IMR-90 (cell line): ENCODE measurements around the gene CTBP2. TPM values are rescaled to one million over a fixed set of nuclear protein-coding genes. Genes with fewer than 3 reads are reported as not detected.

Source experiments
- ATAC-seq: fragments of 200-7000 bp; cut with Tn5 transposase; 2 replicates; pipeline ENCODE4 v1.9.1; 2020; ENCODE audit warnings: low read depth, mild to moderate bottlenecking, moderate library complexity
- BruUV-seq: library from RNA; stranded (reverse); fragments of 400-500 nt; replicated peaks from 2 replicates; lab custom pipeline; 2021; lab: Mats Ljungman, UMichigan
- CTCF ChIA-PET: fragments of 300-600 bp; formaldehyde crosslinking; extraction: SDS; loops from one replicate; lab custom pipeline; 2021; ENCODE audit warnings: antibody characterized with exemption; lab: Yijun Ruan, JAX
- POLR2A ChIA-PET: fragments of 300-600 bp; sonication (Branson Sonifier 250); formaldehyde crosslinking; loops from one replicate; lab custom pipeline; 2022; ENCODE audit warnings: antibody characterized with exemption; ENCODE audit not compliant: unreplicated experiment; lab: Charles Lee
- DNase-seq: peaks from one replicate; pipeline ENCODE4 v3.0.0; 2013
- H2AFZ ChIP-seq: replicated peaks from 2 replicates; pipeline ENCODE3; 2013; ENCODE audit warnings: low read length, mild to moderate bottlenecking; ENCODE audit not compliant: poor library complexity
- H2AK5ac ChIP-seq: 2 replicates; pipeline ENCODE4 v1.6.1; 2013; ENCODE audit warnings: low read depth, low read length, inconsistent platforms
- H2AK9ac ChIP-seq: replicated peaks from 2 replicates; pipeline ENCODE3; 2013; ENCODE audit warnings: mild to moderate bottlenecking, low read depth, low read length, moderate library complexity; ENCODE audit not compliant: poor library complexity
- H2BK120ac ChIP-seq: 2 replicates; pipeline ENCODE4 v1.6.1; 2013; ENCODE audit warnings: low read depth, low read length, inconsistent platforms
- H2BK15ac ChIP-seq: 3 replicates; pipeline ENCODE4 v1.6.1; 2013; ENCODE audit warnings: low read depth, low read length, inconsistent platforms
- H2BK20ac ChIP-seq: 2 replicates; pipeline ENCODE4 v1.6.1; 2013; ENCODE audit warnings: low read depth, mild to moderate bottlenecking, inconsistent platforms, low read length, moderate library complexity
- H2BK5ac ChIP-seq: 2 replicates; pipeline ENCODE4 v1.6.1; 2013; ENCODE audit warnings: mild to moderate bottlenecking, low read depth, low read length, inconsistent platforms; ENCODE audit not compliant: poor library complexity, severe bottlenecking
- H3K14ac ChIP-seq: replicated peaks from 2 replicates; pipeline ENCODE4 v1.6.1; 2013; ENCODE audit warnings: low read depth, low read length, inconsistent platforms
- H3K18ac ChIP-seq: 2 replicates; pipeline ENCODE4 v1.6.1; 2013; ENCODE audit warnings: low read depth, low read length, control low read depth
- H3K23ac ChIP-seq: 2 replicates; pipeline ENCODE4 v1.6.1; 2013; ENCODE audit warnings: low read depth, low read length, inconsistent platforms
- H3K27ac ChIP-seq: 2 replicates; pipeline ENCODE4 v1.5.1; 2013; ENCODE audit warnings: mild to moderate bottlenecking, control low read depth, low read length; ENCODE audit not compliant: insufficient read depth
- H3K27me3 ChIP-seq: 2 replicates; pipeline ENCODE4 v1.6.1; 2013; ENCODE audit warnings: low read length; ENCODE audit not compliant: control insufficient read depth, insufficient read depth
- H3K36me3 ChIP-seq: 2 replicates; pipeline ENCODE4 v1.6.1; 2013; ENCODE audit warnings: low read length, mixed read lengths; ENCODE audit not compliant: control insufficient read depth, insufficient read depth
- H3K4ac ChIP-seq: 2 replicates; pipeline ENCODE4 v1.6.1; 2013; ENCODE audit warnings: low read depth, low read length, inconsistent platforms
- H3K4me1 ChIP-seq: 2 replicates; pipeline ENCODE4 v1.6.1; 2013; ENCODE audit warnings: low read length, mixed read lengths; ENCODE audit not compliant: control insufficient read depth, insufficient read depth
- H3K4me2 ChIP-seq: 2 replicates; pipeline ENCODE4 v1.6.1; 2013; ENCODE audit warnings: low read depth, mild to moderate bottlenecking, control low read depth, low read length, moderate library complexity
- H3K4me3 ChIP-seq: 2 replicates; pipeline ENCODE4 v1.5.1; 2013; ENCODE audit warnings: low read depth, mild to moderate bottlenecking, control low read depth, low read length, moderate library complexity; ENCODE audit not compliant: insufficient read depth
- H3K56ac ChIP-seq: 2 replicates; pipeline ENCODE4 v1.6.1; 2013; ENCODE audit warnings: low read length, inconsistent platforms; ENCODE audit not compliant: insufficient read depth; ENCODE audit errors: extremely low read depth
- H3K79me1 ChIP-seq, 2 experiments: 2 replicates each; pipeline ENCODE4 v1.6.1; 2013; ENCODE audit warnings: low read length in 2 of 2, inconsistent platforms in 1 of 2, low read depth in 1 of 2
- H3K9ac ChIP-seq: 2 replicates; pipeline ENCODE4 v1.6.1; 2013; ENCODE audit warnings: low read depth, low read length, control low read depth
- H3K9me1 ChIP-seq: 2 replicates; pipeline ENCODE4 v1.6.1; 2013; ENCODE audit warnings: low read length, inconsistent platforms; ENCODE audit not compliant: insufficient read depth
- H3K9me3 ChIP-seq: 2 replicates; pipeline ENCODE4 v1.6.1; 2013; ENCODE audit warnings: low read length; ENCODE audit not compliant: control insufficient read depth, insufficient read depth
- H4K20me1 ChIP-seq: 2 replicates; pipeline ENCODE4 v1.6.1; 2013; ENCODE audit warnings: low read length, inconsistent platforms; ENCODE audit not compliant: insufficient read depth
- H4K5ac ChIP-seq: 2 replicates; pipeline ENCODE4 v1.6.1; 2013; ENCODE audit warnings: mild to moderate bottlenecking, low read depth, low read length, control low read depth
- H4K8ac ChIP-seq, 2 experiments: 2 replicates each; pipeline ENCODE4 v1.6.1; 2013; ENCODE audit warnings: low read depth in 2 of 2, low read length in 2 of 2, control low read depth in 1 of 2, inconsistent platforms in 1 of 2
- H4K91ac ChIP-seq: 2 replicates; pipeline ENCODE4 v1.6.1; 2013; ENCODE audit warnings: low read depth, low read length, inconsistent platforms; ENCODE audit not compliant: insufficient read depth
- CEBPB ChIP-seq: IDR thresholded peaks from 2 replicates; pipeline ENCODE4 v1.6.1; 2012; ENCODE audit warnings: low read depth, low read length, improper control_type of control experiment
- CHD1 ChIP-seq: IDR thresholded peaks from 2 replicates; pipeline ENCODE4 v1.6.1; 2012; ENCODE audit warnings: low read depth, low read length, improper control_type of control experiment
- CTCF ChIP-seq: conservative IDR thresholded peaks from 2 replicates; pipeline ENCODE4 v1.5.1; 2012; ENCODE audit warnings: mild to moderate bottlenecking, low read depth, low read length, improper control_type of control experiment
- ELK1 ChIP-seq: fragments of 150-350 bp; IDR thresholded peaks from 2 replicates; pipeline ENCODE4 v1.6.1; 2016; ENCODE audit warnings: low read depth, mild to moderate bottlenecking, low read length, moderate library complexity, borderline replicate concordance
- FOS ChIP-seq: fragments of 150-350 bp; IDR thresholded peaks from 2 replicates; pipeline ENCODE4 v1.6.1; 2016; ENCODE audit warnings: low read depth, low read length
- MAFK ChIP-seq: IDR thresholded peaks from 2 replicates; pipeline ENCODE4 v1.6.1; 2012; ENCODE audit warnings: low read depth, low read length, improper control_type of control experiment
- MAZ ChIP-seq: IDR thresholded peaks from 2 replicates; pipeline ENCODE4 v1.6.1; 2012; ENCODE audit warnings: low read depth, mild to moderate bottlenecking, low read length, improper control_type of control experiment, moderate library complexity, borderline replicate concordance
- MXI1 ChIP-seq: IDR thresholded peaks from 2 replicates; pipeline ENCODE4 v1.6.1; 2012; ENCODE audit warnings: low read depth, mild to moderate bottlenecking, low read length, moderate library complexity, borderline replicate concordance
- NFE2L2 ChIP-seq: fragments of 150-350 bp; IDR thresholded peaks from 2 replicates; pipeline ENCODE4 v1.6.1; 2016; ENCODE audit warnings: low read depth, mild to moderate bottlenecking, low read length
- POLR2A ChIP-seq: IDR thresholded peaks from 2 replicates; pipeline ENCODE4 v1.6.1; 2012; ENCODE audit warnings: mild to moderate bottlenecking, low read depth, low read length
- RAD21 ChIP-seq: IDR thresholded peaks from 2 replicates; pipeline ENCODE4 v1.6.1; 2012; ENCODE audit warnings: low read length, improper control_type of control experiment
- RCOR1 ChIP-seq: IDR thresholded peaks from 2 replicates; pipeline ENCODE4 v1.6.1; 2012; ENCODE audit warnings: mild to moderate bottlenecking, low read length, improper control_type of control experiment; ENCODE audit not compliant: insufficient replicate concordance
- RFX5 ChIP-seq: IDR thresholded peaks from 2 replicates; pipeline ENCODE4 v1.8.0; 2012; ENCODE audit warnings: low read depth, mild to moderate bottlenecking, low read length, moderate library complexity
- SMC3 ChIP-seq: fragments of 150-350 bp; IDR thresholded peaks from 2 replicates; pipeline ENCODE4 v1.6.1; 2016; ENCODE audit warnings: low read depth, mild to moderate bottlenecking, antibody characterized with exemption, low read length, moderate library complexity
- WGBS, 2 experiments: methylation state at CpG; one replicate each; pipeline versions ENCODE4 v1.1.5 to v1.1.7; 2013; ENCODE audit warnings: missing lambda C conversion rate in 2 of 2; ENCODE audit not compliant: insufficient read length in 1 of 2; ENCODE audit errors: extremely low coverage in 2 of 2; 5-methylcytosine and 5-hydroxymethylcytosine counted together
- dilution Hi-C: fragments of 300-500 bp; cut with HindIII; formaldehyde crosslinking; loops from one replicate; pipeline ENCODE4 v1.14.3; 2018; ENCODE audit warnings: low sequenced_read_pairs; ENCODE audit not compliant: unreplicated experiment
- in situ Hi-C: fragments of 300-500 bp; cut with MboI; formaldehyde crosslinking; loops from 3 replicates; pipeline ENCODE4 v1.14.3; 2019; ENCODE audit warnings: low sequenced_read_pairs, inconsistent platforms, mixed read lengths
- intact Hi-C: fragments of 100-400 bp; cut with micrococcal nuclease; formaldehyde crosslinking; loops from 2 replicates; pipeline ENCODE4 v1.10.0; 2022
- polyA plus RNA-seq, 3 experiments: library from polyadenylated mRNA; depleted of rRNA; stranded (reverse); fragments of >200 nt; gene quantifications; 2 replicates each; pipeline ENCODE4 v1.2.3, GENCODE V29; 2012; ENCODE audit warnings: low replicate concordance in 1 of 3
- total RNA-seq: library from RNA; depleted of rRNA; stranded (reverse); fragments of >200 nt; gene quantifications from 2 replicates; pipeline ENCODE4 v1.2.3, GENCODE V29; 2012
- TF ChIP-seq, protein P1 (sequence below): fragments of 150-350 bp; IDR thresholded peaks from 2 replicates; pipeline ENCODE4 v1.6.1; 2017; ENCODE audit warnings: mild to moderate bottlenecking, antibody characterized with exemption, low read length, low read depth

CTBP2 gene
- total and polyA plus RNA-seq, 2 of the 4 experiments (the other 2 are of a cell fraction): 81.0 to 86.6 TPM

DNA sequence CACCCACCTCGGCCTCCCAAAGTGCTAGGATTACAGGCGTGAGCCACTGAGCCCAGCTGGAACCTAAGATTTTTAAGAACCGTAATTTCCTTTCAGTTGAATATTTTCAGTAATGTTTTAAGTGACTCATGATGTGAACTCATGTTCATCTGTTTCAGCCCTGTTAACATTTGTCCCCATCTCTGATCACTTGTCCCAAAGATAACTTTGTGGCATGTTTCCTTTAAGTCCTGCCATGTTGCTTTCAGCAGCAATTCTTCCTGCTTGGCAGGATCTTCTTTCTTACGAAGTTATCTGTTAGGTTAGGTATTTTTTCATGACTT, 199.2 kb downstream of the CTBP2 start:
- Histone ChIP-seq H3K9ac (no peak overlapping the region), H3K36me3 (peaks cover 6% of the 10 kb centered on the region; the same call in 1 of the 2 replicates), H2BK20ac (no peak overlapping the region), H2AK9ac (no peak overlapping the region), H3K9me3 (no peaks in the 10 kb centered on the region), H4K20me1 (peaks cover 87% of the 10 kb centered on the region), H3K18ac (peak overlapping the region; percentile 35; the same call in 1 of the 2 replicates), H4K8ac (no peak overlapping the region), H2BK15ac (no peak overlapping the region), H2BK120ac (no peak overlapping the region), H3K27me3 (no peaks in the 10 kb centered on the region), H4K5ac (no peak overlapping the region), H3K4ac (no peak overlapping the region), H2BK5ac (peak overlapping the region; percentile 39), H3K27ac (no peak overlapping the region), H3K14ac (no peak overlapping the region), H4K91ac (no peak overlapping the region), H3K4me2 (peak overlapping the region; percentile 47; the same call in 1 of the 2 replicates), H2AK5ac (no peak overlapping the region), H3K56ac (no peak overlapping the region), H2AFZ (no peak overlapping the region), H3K79me1 (peaks cover 25 to 68% of the 10 kb centered on the region in 2 experiments), H3K9me1 (no peaks in the 10 kb centered on the region; the same call in 1 of the 2 replicates), H3K4me3 (no peak overlapping the region), H3K23ac (no peak overlapping the region), H3K4me1 (peaks cover 13% of the 10 kb centered on the region)
- dilution Hi-C loops: no loop called here
- DNase-seq: peak; percentile 30
- POLR2A ChIA-PET: no interaction called here
- in situ Hi-C loops: no loop called here
- no TSS peak for BruUV-seq
- WGBS, 2 experiments: no CpG with 5 or more reads among the region's 4 CpGs
- ATAC-seq: no peak
- CTCF ChIA-PET: interaction anchor here (1.1 to 2.2 kb wide), 2 partner anchors 10 to 31 kb away, joined by 3 to 10 read pairs; no protein-coding TSS in a partner anchor
- no peak for TF ChIP-seq FOS
- no peak for TF ChIP-seq NFE2L2
- no peak for TF ChIP-seq CEBPB
- no peak for TF ChIP-seq POLR2A
- TF ChIP-seq MXI1: no peak
- no peak for TF ChIP-seq MAZ
- no peak for TF ChIP-seq CHD1
- no peak for TF ChIP-seq RFX5
- no peak for TF ChIP-seq MAFK
- no peak for TF ChIP-seq SMC3
- TF ChIP-seq, protein P1, sequence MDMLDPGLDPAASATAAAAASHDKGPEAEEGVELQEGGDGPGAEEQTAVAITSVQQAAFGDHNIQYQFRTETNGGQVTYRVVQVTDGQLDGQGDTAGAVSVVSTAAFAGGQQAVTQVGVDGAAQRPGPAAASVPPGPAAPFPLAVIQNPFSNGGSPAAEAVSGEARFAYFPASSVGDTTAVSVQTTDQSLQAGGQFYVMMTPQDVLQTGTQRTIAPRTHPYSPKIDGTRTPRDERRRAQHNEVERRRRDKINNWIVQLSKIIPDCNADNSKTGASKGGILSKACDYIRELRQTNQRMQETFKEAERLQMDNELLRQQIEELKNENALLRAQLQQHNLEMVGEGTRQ: no peak
- no peak for TF ChIP-seq CTCF
- no peak for TF ChIP-seq ELK1
- no peak for TF ChIP-seq RCOR1
- no peak for TF ChIP-seq RAD21
- intact Hi-C loops: loop anchor here (5.0 kb wide), 2 partner anchors 44 to 169 kb away; partner anchors contain the start of gene EEF1AKMT2
